ENCODE results near the gene RPS26. TPM values are rescaled to one million over a fixed set of nuclear protein-coding genes. Genes with fewer than 3 reads are reported as not detected.

Gene RPS26
- total and polyA plus RNA-seq, 2 of the 13 experiments (the other 11 are each of a cell fraction or from before 2014, with no cell fraction given): 150 to 421 TPM

GRCh38 chr12:56081393-56082347 lies 40.0 kb downstream of the RPS26 start (continued):
- TF ChIP-seq, protein P1, sequence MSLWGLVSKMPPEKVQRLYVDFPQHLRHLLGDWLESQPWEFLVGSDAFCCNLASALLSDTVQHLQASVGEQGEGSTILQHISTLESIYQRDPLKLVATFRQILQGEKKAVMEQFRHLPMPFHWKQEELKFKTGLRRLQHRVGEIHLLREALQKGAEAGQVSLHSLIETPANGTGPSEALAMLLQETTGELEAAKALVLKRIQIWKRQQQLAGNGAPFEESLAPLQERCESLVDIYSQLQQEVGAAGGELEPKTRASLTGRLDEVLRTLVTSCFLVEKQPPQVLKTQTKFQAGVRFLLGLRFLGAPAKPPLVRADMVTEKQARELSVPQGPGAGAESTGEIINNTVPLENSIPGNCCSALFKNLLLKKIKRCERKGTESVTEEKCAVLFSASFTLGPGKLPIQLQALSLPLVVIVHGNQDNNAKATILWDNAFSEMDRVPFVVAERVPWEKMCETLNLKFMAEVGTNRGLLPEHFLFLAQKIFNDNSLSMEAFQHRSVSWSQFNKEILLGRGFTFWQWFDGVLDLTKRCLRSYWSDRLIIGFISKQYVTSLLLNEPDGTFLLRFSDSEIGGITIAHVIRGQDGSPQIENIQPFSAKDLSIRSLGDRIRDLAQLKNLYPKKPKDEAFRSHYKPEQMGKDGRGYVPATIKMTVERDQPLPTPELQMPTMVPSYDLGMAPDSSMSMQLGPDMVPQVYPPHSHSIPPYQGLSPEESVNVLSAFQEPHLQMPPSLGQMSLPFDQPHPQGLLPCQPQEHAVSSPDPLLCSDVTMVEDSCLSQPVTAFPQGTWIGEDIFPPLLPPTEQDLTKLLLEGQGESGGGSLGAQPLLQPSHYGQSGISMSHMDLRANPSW (CRISPR knock-in tag; IDR thresholded peaks at IDR 0.05; ENCODE audit: borderline replicate concordance): peak; percentile 85
- TF ChIP-seq ZNF138 (CRISPR knock-in tag; IDR thresholded peaks at IDR 0.05; ENCODE audit: low read depth): peak; percentile 81; the same call in 1 of the 2 replicates
- peak; percentile 97; the same call in 1 of the 2 replicates for TF ChIP-seq RARG (CRISPR knock-in tag; IDR thresholded peaks at IDR 0.05; ENCODE audit: low read depth)
- no peak for TF ChIP-seq ZFP62 (CRISPR knock-in tag; IDR thresholded peaks at IDR 0.05)
- peak; percentile 83; the same call in 1 of the 2 replicates for TF ChIP-seq ZNF430 (CRISPR knock-in tag; IDR thresholded peaks at IDR 0.05)
- no peak for TF ChIP-seq YY1 (IDR thresholded peaks at IDR 0.05; ENCODE audit: insufficient read depth, insufficient replicate concordance, low read depth, low read length)
- peak; percentile 92 for TF ChIP-seq SP5 (CRISPR knock-in tag; IDR thresholded peaks at IDR 0.05; ENCODE audit: borderline replicate concordance, low read depth)
- no peak for TF ChIP-seq ZNF496 (CRISPR knock-in tag; IDR thresholded peaks at IDR 0.05; ENCODE audit: insufficient replicate concordance)
- TF ChIP-seq, protein P2, sequence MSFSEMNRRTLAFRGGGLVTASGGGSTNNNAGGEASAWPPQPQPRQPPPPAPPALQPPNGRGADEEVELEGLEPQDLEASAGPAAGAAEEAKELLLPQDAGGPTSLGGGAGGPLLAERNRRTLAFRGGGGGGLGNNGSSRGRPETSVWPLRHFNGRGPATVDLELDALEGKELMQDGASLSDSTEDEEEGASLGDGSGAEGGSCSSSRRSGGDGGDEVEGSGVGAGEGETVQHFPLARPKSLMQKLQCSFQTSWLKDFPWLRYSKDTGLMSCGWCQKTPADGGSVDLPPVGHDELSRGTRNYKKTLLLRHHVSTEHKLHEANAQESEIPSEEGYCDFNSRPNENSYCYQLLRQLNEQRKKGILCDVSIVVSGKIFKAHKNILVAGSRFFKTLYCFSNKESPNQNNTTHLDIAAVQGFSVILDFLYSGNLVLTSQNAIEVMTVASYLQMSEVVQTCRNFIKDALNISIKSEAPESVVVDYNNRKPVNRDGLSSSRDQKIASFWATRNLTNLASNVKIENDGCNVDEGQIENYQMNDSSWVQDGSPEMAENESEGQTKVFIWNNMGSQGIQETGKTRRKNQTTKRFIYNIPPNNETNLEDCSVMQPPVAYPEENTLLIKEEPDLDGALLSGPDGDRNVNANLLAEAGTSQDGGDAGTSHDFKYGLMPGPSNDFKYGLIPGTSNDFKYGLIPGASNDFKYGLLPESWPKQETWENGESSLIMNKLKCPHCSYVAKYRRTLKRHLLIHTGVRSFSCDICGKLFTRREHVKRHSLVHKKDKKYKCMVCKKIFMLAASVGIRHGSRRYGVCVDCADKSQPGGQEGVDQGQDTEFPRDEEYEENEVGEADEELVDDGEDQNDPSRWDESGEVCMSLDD (CRISPR knock-in tag; IDR thresholded peaks at IDR 0.05; ENCODE audit: borderline replicate concordance): peak; percentile 97; the same call in 1 of the 2 replicates
- TF ChIP-seq ZNF816 (CRISPR knock-in tag; IDR thresholded peaks at IDR 0.05; ENCODE audit: borderline replicate concordance): 0 out of 2 replicates have a peak, but pooled peaks have one; percentile 14
- peak; percentile 69 for TF ChIP-seq ATF7-NPFF (CRISPR knock-in tag; IDR thresholded peaks at IDR 0.05; ENCODE audit: low read depth)
- TF ChIP-seq STAT5B (CRISPR knock-in tag; IDR thresholded peaks at IDR 0.05): 0 out of 2 replicates have a peak, but pooled peaks have one; percentile 72
- peak; percentile 72; the same call in 1 of the 2 replicates for TF ChIP-seq ZNF598 (CRISPR knock-in tag; IDR thresholded peaks at IDR 0.05; ENCODE audit: borderline replicate concordance)
- TF ChIP-seq PAX8 (CRISPR knock-in tag; IDR thresholded peaks at IDR 0.05; ENCODE audit: borderline replicate concordance): 0 out of 2 replicates have a peak, but pooled peaks have one; percentile 41
- no peak for TF ChIP-seq MAF1 (CRISPR knock-in tag; IDR thresholded peaks at IDR 0.05; ENCODE audit: borderline replicate concordance)
- TF ChIP-seq EP300 (IDR thresholded peaks at IDR 0.05; ENCODE audit: low read depth in 2 of 2, low read length in 2 of 2): peak; percentile 93 to 97; a peak in 3 of 4 replicates
- peak; percentile 98 for TF ChIP-seq EP300 (CRISPR knock-in tag; IDR thresholded peaks at IDR 0.05; ENCODE audit: borderline replicate concordance)
- TF ChIP-seq, protein P3, sequence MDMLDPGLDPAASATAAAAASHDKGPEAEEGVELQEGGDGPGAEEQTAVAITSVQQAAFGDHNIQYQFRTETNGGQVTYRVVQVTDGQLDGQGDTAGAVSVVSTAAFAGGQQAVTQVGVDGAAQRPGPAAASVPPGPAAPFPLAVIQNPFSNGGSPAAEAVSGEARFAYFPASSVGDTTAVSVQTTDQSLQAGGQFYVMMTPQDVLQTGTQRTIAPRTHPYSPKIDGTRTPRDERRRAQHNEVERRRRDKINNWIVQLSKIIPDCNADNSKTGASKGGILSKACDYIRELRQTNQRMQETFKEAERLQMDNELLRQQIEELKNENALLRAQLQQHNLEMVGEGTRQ (IDR thresholded peaks at IDR 0.05; ENCODE audit: low read depth, low read length): peak; percentile 82
- TF ChIP-seq, protein P3 (CRISPR knock-in tag; IDR thresholded peaks at IDR 0.05; ENCODE audit: borderline replicate concordance): peak; percentile 90; the same call in 1 of the 2 replicates
- TF ChIP-seq RBFOX2 (IDR thresholded peaks at IDR 0.05; ENCODE audit: low read depth, low read length): peak; percentile 48
